Spinal cord (tissue), 10 donors: ENCODE data around the gene ESR1. TPM values are rescaled to one million over a fixed set of nuclear protein-coding genes. Genes with fewer than 3 reads are reported as not detected.

Source experiments
- DNase-seq, 6 donors: peaks; one replicate each; pipeline versions ENCODE4 v3.0.0 to v3.0.0-alpha.2; 2013 to 2015; ENCODE audit warnings: low spot score in 6 of 6, low read depth in 4 of 6
- H3K27ac ChIP-seq: one replicate; pipeline ENCODE4 v1.5.1; 2013; ENCODE audit warnings: low read depth, low read length, control low read depth
- H3K27me3 ChIP-seq: one replicate; pipeline ENCODE4 v1.6.1; 2013; ENCODE audit warnings: low read length; ENCODE audit not compliant: control insufficient read depth, insufficient read depth
- H3K36me3 ChIP-seq: one replicate; pipeline ENCODE4 v1.6.1; 2013; ENCODE audit warnings: low read length; ENCODE audit not compliant: control insufficient read depth, insufficient read depth
- H3K4me1 ChIP-seq: one replicate; pipeline ENCODE4 v1.6.1; 2013; ENCODE audit warnings: low read length; ENCODE audit not compliant: control insufficient read depth, insufficient read depth
- H3K4me3 ChIP-seq: one replicate; pipeline ENCODE4 v1.5.1; 2013; ENCODE audit warnings: low read depth, low read length, control low read depth
- H3K9me3 ChIP-seq: one replicate; pipeline ENCODE4 v1.6.1; 2013; ENCODE audit warnings: low read length; ENCODE audit not compliant: control insufficient read depth, insufficient read depth
- WGBS: methylation state at CpG from one replicate; pipeline ENCODE4 v1.1.5; 2013; ENCODE audit warnings: missing lambda C conversion rate; ENCODE audit not compliant: insufficient coverage; 5-methylcytosine and 5-hydroxymethylcytosine counted together
- polyA plus RNA-seq, 2 donors: library from polyadenylated mRNA; unstranded; fragments of 120-200 nt; gene quantifications; one replicate each; pipeline ENCODE4 v1.2.1, GENCODE V29; 2013; ENCODE audit not compliant: insufficient read length in 2 of 2
- total RNA-seq, 2 donors: library from RNA; depleted of rRNA in 1 of 2; stranded (reverse); fragments of 120-200 nt in 1 of 2; fragments of >200 nt in 1 of 2; gene quantifications; one replicate each; pipeline versions ENCODE4 v1.2.3 to v1.2.4, GENCODE V29; 2013 to 2014
- donor health status: healthy.

ESR1 gene
- total and polyA plus RNA-seq, 4 donors = 0.20 to 1.6 (median 0.64) TPM

GRCh38 chr6:151782560-151782959, 24.9 kb upstream of the ESR1 start:
- no peaks in the 10 kb centered on the region for H3K9me3 ChIP-seq
- no peaks in the 10 kb centered on the region for H3K27me3 ChIP-seq
- peak in 1 of 6 donors; percentile 29 for DNase-seq
- H3K36me3 ChIP-seq = no peaks in the 10 kb centered on the region
- no peaks in the 10 kb centered on the region for H3K4me1 ChIP-seq
- H3K27ac ChIP-seq = no peak overlapping the region
- no CpG with 5 or more reads among the region's 2 CpGs for WGBS
- no peak overlapping the region for H3K4me3 ChIP-seq

- no peaks in the 10 kb centered on the region for H3K4me1 ChIP-seq
- no peak overlapping the region for H3K27ac ChIP-seq
- no peaks in the 10 kb centered on the region for H3K36me3 ChIP-seq
- H3K27me3 ChIP-seq = no peaks in the 10 kb centered on the region
- no peaks in the 10 kb centered on the region for H3K9me3 ChIP-seq
- 40% methylated on average over 1 of the region's 2 CpGs for WGBS
- DNase-seq = no peak
- H3K4me3 ChIP-seq = no peak overlapping the region
Observed at GRCh38 chr6:151783692-151784091, 23.8 kb upstream of the ESR1 start.

GRCh38 chr6:151784441-151785214, 22.9 kb upstream of the ESR1 start:
- Histone ChIP-seq H3K36me3 (no peaks in the 10 kb centered on the region), H3K27me3 (no peaks in the 10 kb centered on the region), H3K4me3 (no peak overlapping the region), H3K4me1 (no peaks in the 10 kb centered on the region), H3K9me3 (no peaks in the 10 kb centered on the region), H3K27ac (no peak overlapping the region)
- no peak for DNase-seq

DNA sequence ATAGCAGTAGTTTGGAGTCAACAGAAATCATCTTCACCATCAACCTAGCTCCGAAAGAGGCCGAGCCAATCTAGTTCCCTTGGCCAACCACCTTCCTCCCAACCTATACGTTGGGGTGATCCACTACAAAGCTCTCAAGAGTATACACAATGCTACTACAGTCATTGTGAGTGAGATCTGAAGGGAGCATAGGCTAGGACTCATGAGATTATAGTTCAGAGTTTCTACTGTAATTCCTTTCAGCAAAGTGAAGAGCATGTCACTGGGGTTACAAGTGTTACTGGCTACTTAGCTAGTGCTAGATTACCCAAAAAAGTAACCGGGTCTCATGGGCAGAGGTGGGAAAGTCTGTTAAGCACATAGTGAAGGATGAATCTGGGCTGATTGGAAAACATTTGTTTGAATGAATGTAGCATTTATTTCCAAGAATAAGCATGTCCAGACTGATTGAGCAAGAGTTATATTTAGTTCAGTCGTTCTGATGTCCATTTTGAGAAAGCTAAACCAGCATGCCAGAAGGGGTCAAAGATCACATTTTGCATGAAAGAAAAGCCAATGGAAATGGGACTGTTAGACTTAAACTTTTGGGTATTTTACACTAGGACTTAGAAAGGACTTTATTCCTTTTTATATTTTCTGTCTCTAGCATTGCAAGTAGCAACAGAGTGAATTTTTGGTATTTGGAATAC, 10.5 kb upstream of the ESR1 start:
- no peak overlapping the region for H3K4me3 ChIP-seq
- DNase-seq = no peak
- no peak overlapping the region for H3K27ac ChIP-seq
- H3K4me1 ChIP-seq = no peaks in the 10 kb centered on the region
- H3K9me3 ChIP-seq = no peaks in the 10 kb centered on the region
- 84% methylated on average over 2 of the region's 5 CpGs for WGBS
- H3K36me3 ChIP-seq = no peaks in the 10 kb centered on the region
- H3K27me3 ChIP-seq = peaks cover 2% of the 10 kb centered on the region

GRCh38 chr6:151803743-151804142, 3.7 kb upstream of the ESR1 start:
- Histone ChIP-seq H3K27ac (no peak overlapping the region), H3K36me3 (no peaks in the 10 kb centered on the region), H3K4me1 (peaks cover 23% of the 10 kb centered on the region), H3K4me3 (no peak overlapping the region), H3K27me3 (peaks cover 38% of the 10 kb centered on the region), H3K9me3 (no peaks in the 10 kb centered on the region)
- 89% methylated on average over 4 of the region's 9 CpGs for WGBS
- DNase-seq = no peak

GRCh38 chr6:151804585-151805285, 2.7 kb upstream of the ESR1 start:
- H3K36me3 ChIP-seq = no peaks in the 10 kb centered on the region
- no peak overlapping the region for H3K27ac ChIP-seq
- H3K4me1 ChIP-seq = peaks cover 28% of the 10 kb centered on the region
- peaks cover 45% of the 10 kb centered on the region for H3K27me3 ChIP-seq
- no peak overlapping the region for H3K4me3 ChIP-seq
- 49% methylated on average over 4 of the region's 11 CpGs for WGBS
- H3K9me3 ChIP-seq = no peaks in the 10 kb centered on the region
- DNase-seq = no peak

GRCh38 chr6:151805286-151805840, 2.1 kb upstream of the ESR1 start:
- Histone ChIP-seq H3K27ac (no peak overlapping the region), H3K4me1 (peaks cover 28% of the 10 kb centered on the region), H3K27me3 (peaks cover 52% of the 10 kb centered on the region), H3K36me3 (no peaks in the 10 kb centered on the region), H3K4me3 (no peak overlapping the region), H3K9me3 (no peaks in the 10 kb centered on the region)
- 48% methylated on average over 9 of the region's 11 CpGs for WGBS
- peak in 2 of 6 donors; percentile 6 for DNase-seq

- Histone ChIP-seq H3K4me1 (peaks cover 28% of the 10 kb centered on the region), H3K27me3 (peaks cover 57% of the 10 kb centered on the region), H3K27ac (no peak overlapping the region), H3K4me3 (no peak overlapping the region), H3K36me3 (no peaks in the 10 kb centered on the region), H3K9me3 (no peaks in the 10 kb centered on the region)
- WGBS = 15% methylated on average over 18 of the region's 20 CpGs
- DNase-seq = no peak
Observed at GRCh38 chr6:151806757-151807512, 547 bp upstream of the ESR1 start.
